MM.1S (cell line): ENCODE results near the gene LIN37.

ENCODE experiments used
- CTCF ChIP-seq: fragments of 300-600 bp; sonication (generic); IDR thresholded peaks from 2 replicates; pipeline ENCODE4 v1.5.1; 2016; ENCODE audit warnings: antibody characterized with exemption, low read length, mixed read lengths
- EZH2 ChIP-seq: fragments of 300-600 bp; sonication (generic); optimal IDR thresholded peaks from 2 replicates; pipeline ENCODE3; 2017; ENCODE audit warnings: low read depth, mild to moderate bottlenecking, antibody characterized with exemption, low read length, mixed read lengths
- EZH2phosphoT487 ChIP-seq: fragments of 300-600 bp; sonication (generic); IDR thresholded peaks from 2 replicates; pipeline ENCODE4 v1.6.1; 2018; ENCODE audit warnings: antibody characterized with exemption, low read length

GRCh38 chr19:35786299-35787160, 38.2 kb downstream of the LIN37 start:
- TF ChIP-seq CTCF: no peak
- no peak for TF ChIP-seq EZH2phosphoT487
- TF ChIP-seq EZH2: no peak
